NCI-H2107 (cell line): ENCODE measurements around the gene ATP5ME.
"Not testable (repeated sequence)": the region's sequence is repeated elsewhere in the genome, so short reads cannot be mapped to it uniquely, and the experiment has no call there.

Source experiments
- DNase-seq: peaks from one replicate; lab custom pipeline; 2025; lab: John Stamatoyannopoulos, UW

ATP5ME gene

GRCh38 chr4:654503-654845 is 19.6 kb downstream of the ATP5ME start:
- DNase-seq, result no peak

GRCh38 chr4:653831-654502 is 20.1 kb downstream of the ATP5ME start:
- no peak for DNase-seq

GRCh38 chr4:653080-653821 is 20.8 kb downstream of the ATP5ME start:
- no peak for DNase-seq

- no peak for DNase-seq
These were observed 22.0 kb downstream of the ATP5ME start for GRCh38 chr4:651884-652642.

- no peak for DNase-seq
These were observed 22.9 kb downstream of the ATP5ME start for GRCh38 chr4:650951-651883.

- DNase-seq, result no peak
These were observed 23.6 kb downstream of the ATP5ME start for GRCh38 chr4:650461-650860.

- no peak for DNase-seq
These were observed 24.2 kb downstream of the ATP5ME start for GRCh38 chr4:649751-650310.

GRCh38 chr4:649293-649625 is 24.8 kb downstream of the ATP5ME start:
- no peak for DNase-seq

- DNase-seq, result no peak
These were observed 25.3 kb downstream of the ATP5ME start for GRCh38 chr4:648579-649292.

- DNase-seq, result no peak
These were observed 26.6 kb downstream of the ATP5ME start for GRCh38 chr4:647481-647880.

- no peak for DNase-seq
These were observed 27.6 kb downstream of the ATP5ME start for GRCh38 chr4:646460-646859.

GRCh38 chr4:642366-642765 is 31.7 kb downstream of the ATP5ME start:
- not testable (repeated sequence) for DNase-seq

- DNase-seq, result no peak
These were observed 36.4 kb downstream of the ATP5ME start for GRCh38 chr4:637536-638280.

- no peak for DNase-seq
These were observed 37.4 kb downstream of the ATP5ME start for GRCh38 chr4:636628-637159.

GRCh38 chr4:635851-636627 is 38.0 kb downstream of the ATP5ME start:
- no peak for DNase-seq

GRCh38 chr4:635066-635835 is 38.8 kb downstream of the ATP5ME start:
- not testable (repeated sequence) for DNase-seq

- no peak for DNase-seq
These were observed 39.5 kb downstream of the ATP5ME start for GRCh38 chr4:634599-634985.

GRCh38 chr4:633976-634598 is 40.0 kb downstream of the ATP5ME start:
- DNase-seq, result no peak
